Smooth muscle cell (in vitro differentiated cells): ENCODE measurements around the gene SGTA. TPM values are rescaled to one million over a fixed set of nuclear protein-coding genes. Genes with fewer than 3 reads are reported as not detected.

Experiments
- DNase-seq: peaks from one replicate; lab custom pipeline; 2025; ENCODE audit not compliant: unreplicated experiment; lab: John Stamatoyannopoulos, UW
- H2AFZ ChIP-seq: fragments of 200-600 bp; sonication (generic); 2 replicates; pipeline ENCODE4 v1.6.0; 2016; ENCODE audit warnings: antibody characterized with exemption, low read depth, mild to moderate bottlenecking
- H3F3A ChIP-seq: fragments of 200-600 bp; sonication (generic); 2 replicates; pipeline ENCODE4 v1.6.0; 2017; ENCODE audit warnings: antibody characterized with exemption, low read depth
- H3K27ac ChIP-seq: fragments of 200-600 bp; sonication (generic); 2 replicates; pipeline ENCODE4 v1.5.1; 2016; ENCODE audit warnings: low read depth, mild to moderate bottlenecking
- H3K27me3 ChIP-seq: fragments of 200-600 bp; sonication (generic); 2 replicates; pipeline ENCODE4 v1.6.1; 2016; ENCODE audit warnings: low read depth, mild to moderate bottlenecking
- H3K36me3 ChIP-seq: fragments of 200-600 bp; sonication (generic); 2 replicates; pipeline ENCODE4 v1.5.1; 2016; ENCODE audit warnings: low read depth
- H3K4me1 ChIP-seq: fragments of 200-600 bp; sonication (generic); 2 replicates; pipeline ENCODE4 v1.5.1; 2016; ENCODE audit warnings: low read depth
- H3K4me2 ChIP-seq: fragments of 200-600 bp; sonication (generic); 2 replicates; pipeline ENCODE4 v1.6.0; 2016; ENCODE audit warnings: mild to moderate bottlenecking
- H3K4me3 ChIP-seq: fragments of 200-600 bp; sonication (generic); 2 replicates; pipeline ENCODE4 v1.5.1; 2016; ENCODE audit warnings: mild to moderate bottlenecking
- H3K79me2 ChIP-seq: fragments of 200-600 bp; sonication (generic); 2 replicates; pipeline ENCODE4 v1.6.0; 2016; ENCODE audit warnings: low read depth, mild to moderate bottlenecking
- H3K9ac ChIP-seq: fragments of 200-600 bp; sonication (generic); 2 replicates; pipeline ENCODE4 v1.6.0; 2016; ENCODE audit warnings: low read depth
- H3K9me3 ChIP-seq: fragments of 200-600 bp; sonication (generic); replicated peaks from 2 replicates; pipeline ENCODE4 v1.5.1; 2016; ENCODE audit warnings: low read depth
- H4K20me1 ChIP-seq: fragments of 200-600 bp; sonication (generic); 2 replicates; pipeline ENCODE4 v1.6.0; 2016; ENCODE audit warnings: low read depth
- CTCF ChIP-seq: fragments of 200-600 bp; sonication (generic); IDR thresholded peaks from 2 replicates; pipeline ENCODE4 v1.5.1; 2017; ENCODE audit warnings: borderline replicate concordance, mild to moderate bottlenecking, antibody characterized with exemption; ENCODE audit not compliant: insufficient read depth, poor library complexity, severe bottlenecking
- WGBS: methylation state at CpG from one replicate; pipeline ENCODE4 v1.1.7; 2016; ENCODE audit warnings: low lambda C conversion rate; 5-methylcytosine and 5-hydroxymethylcytosine counted together
- polyA plus RNA-seq: library from polyadenylated mRNA; unstranded; fragments of >200 nt; fragmentation: Nextera tagmentation; extraction: Ambion mirVana; gene quantifications from 2 replicates; pipeline ENCODE4 v1.2.1, GENCODE V29; 2016
- total RNA-seq: library from RNA; depleted of rRNA; stranded (reverse); fragments of >200 nt; gene quantifications from 2 replicates; pipeline ENCODE4 v1.2.3, GENCODE V29; 2014

Gene SGTA
- total and polyA plus RNA-seq, 2 experiments from 2014 or later = 34.4 to 71.2 TPM

GRCh38 chr19:2763687-2764086 lies 19.4 kb downstream of the SGTA start:
- no peaks in the 10 kb centered on the region for H3K4me1 ChIP-seq
- peaks cover 26% of the 10 kb centered on the region for H4K20me1 ChIP-seq
- no peaks in the 10 kb centered on the region for H3F3A ChIP-seq
- no peak for TF ChIP-seq CTCF
- peaks cover 12% of the 10 kb centered on the region for H3K79me2 ChIP-seq
- H3K4me3 ChIP-seq = no peak overlapping the region
- H3K36me3 ChIP-seq = no peaks in the 10 kb centered on the region
- no peak overlapping the region for H2AFZ ChIP-seq
- no peak overlapping the region for H3K27ac ChIP-seq
- no peak overlapping the region for H3K4me2 ChIP-seq
- H3K9ac ChIP-seq = no peak overlapping the region
- H3K9me3 ChIP-seq = no peaks in the 10 kb centered on the region
- 97% methylated on average over 12 of the region's 12 CpGs for WGBS
- no peak for DNase-seq
- no peaks in the 10 kb centered on the region for H3K27me3 ChIP-seq

GRCh38 chr19:2762783-2763496 lies 20.1 kb downstream of the SGTA start:
- WGBS = 97% methylated on average over 22 of the region's 23 CpGs
- Histone ChIP-seq H3K27me3 (no peaks in the 10 kb centered on the region), H2AFZ (no peak overlapping the region), H3F3A (no peaks in the 10 kb centered on the region), H3K27ac (no peak overlapping the region), H3K9me3 (no peaks in the 10 kb centered on the region), H3K4me1 (no peaks in the 10 kb centered on the region), H3K4me3 (no peak overlapping the region), H4K20me1 (peaks cover 19% of the 10 kb centered on the region), H3K36me3 (no peaks in the 10 kb centered on the region), H3K9ac (no peak overlapping the region), H3K79me2 (peaks cover 5% of the 10 kb centered on the region), H3K4me2 (no peak overlapping the region)
- no peak for DNase-seq
- no peak for TF ChIP-seq CTCF

- Histone ChIP-seq H3K36me3 (no peaks in the 10 kb centered on the region), H3K9ac (no peak overlapping the region), H3F3A (no peaks in the 10 kb centered on the region), H3K9me3 (no peaks in the 10 kb centered on the region), H3K4me1 (no peaks in the 10 kb centered on the region), H3K27me3 (no peaks in the 10 kb centered on the region), H3K79me2 (no peaks in the 10 kb centered on the region), H3K27ac (no peak overlapping the region), H3K4me2 (no peak overlapping the region), H3K4me3 (no peak overlapping the region), H2AFZ (no peak overlapping the region), H4K20me1 (peaks cover 14% of the 10 kb centered on the region)
- DNase-seq = no peak
- TF ChIP-seq CTCF = no peak
- 95% methylated on average over 41 of the region's 43 CpGs for WGBS
Observed at GRCh38 chr19:2761876-2762782, 20.9 kb downstream of the SGTA start.
